Heart left ventricle (tissue), 16 donors: ENCODE data around the gene RTN4RL2. TPM values are rescaled to one million over a fixed set of nuclear protein-coding genes. Genes with fewer than 3 reads are reported as not detected.

Experiments used
- ATAC-seq, 4 donors: fragments of 200-7000 bp; cut with Tn5 transposase; one replicate each; pipeline ENCODE4 v1.9.1; 2020 to 2022; ENCODE audit warnings: moderate library complexity in 4 of 4, mild to moderate bottlenecking in 3 of 4, moderate number of reproducible peaks in 1 of 4
- DNase-seq, 5 donors: peaks; one replicate each; pipeline ENCODE4 v3.0.0-alpha.2; 2020
- H3K27ac ChIP-seq, 12 donors: fragments of 200-600 bp; sonication (generic) in 4 of 12; one replicate each; pipeline versions ENCODE4 v1.5.0 to v1.8.0; 2016 to 2022; ENCODE audit warnings: mild to moderate bottlenecking in 2 of 12
- H3K27me3 ChIP-seq, 9 donors: fragments of 200-600 bp; sonication (generic) in 2 of 9; one replicate each; pipeline versions ENCODE4 v1.5.1 to v1.8.0; 2016 to 2022; ENCODE audit warnings: mild to moderate bottlenecking in 3 of 9
- H3K36me3 ChIP-seq, 9 donors: fragments of 200-600 bp; sonication (generic) in 2 of 9; one replicate each; pipeline versions ENCODE4 v1.5.0 to v1.8.0; 2018 to 2022; ENCODE audit warnings: mild to moderate bottlenecking in 2 of 9
- H3K4me1 ChIP-seq, 12 donors: fragments of 200-600 bp; sonication (generic) in 4 of 12; one replicate each; pipeline versions ENCODE4 v1.5.0 to v1.8.0; 2016 to 2022; ENCODE audit warnings: mild to moderate bottlenecking in 3 of 12
- H3K4me3 ChIP-seq, 12 donors: fragments of 200-600 bp; sonication (generic) in 4 of 12; one replicate each; pipeline versions ENCODE4 v1.5.0 to v1.8.0; 2017 to 2022; ENCODE audit warnings: mild to moderate bottlenecking in 9 of 12, moderate library complexity in 4 of 12
- H3K9me3 ChIP-seq, 12 donors: fragments of 200-600 bp; sonication (generic) in 4 of 12; one replicate each; pipeline versions ENCODE4 v1.5.0 to v1.8.0; 2016 to 2022; ENCODE audit warnings: mild to moderate bottlenecking in 1 of 12
- POLR2A ChIP-seq, 2 donors: fragments of 450-650 bp; IDR thresholded peaks; one replicate each; pipeline ENCODE4 v1.6.1; 2017; ENCODE audit warnings: antibody characterized with exemption in 2 of 2, mild to moderate bottlenecking in 2 of 2, moderate library complexity in 2 of 2
- WGBS, 4 donors: extraction: QIAGEN DNeasy Blood & Tissue Kit in 2 of 4; methylation state at CpG; one replicate each; pipeline versions ENCODE4 v1.1.5 to v1.1.7; 2013 to 2018; 5-methylcytosine and 5-hydroxymethylcytosine counted together
- intact Hi-C, 10 donors: fragments of 100-400 bp; cut with DNase I; formaldehyde crosslinking; loops; one replicate each; pipeline versions ENCODE4 v1.11.1 to v1.14.2; 2022
- polyA plus RNA-seq, 2 donors: library from polyadenylated mRNA; stranded (reverse); fragments of 200-250 nt; gene quantifications; one replicate each; pipeline ENCODE4 v1.2.3, GENCODE V29; 2013
- total RNA-seq, 9 donors: library from RNA; depleted of rRNA in 2 of 9; stranded (reverse); fragments of >200 nt in 2 of 9; fragmentation: NEBNext Ultra II Directional in 3 of 9; extraction: Animal tissue kit (Norgen Biotek cat#: 25700) in 3 of 9; gene quantifications; one replicate each; pipeline versions ENCODE4 v1.1.0 to v1.2.4, GENCODE V29; 2016 to 2023
- TF ChIP-seq, protein P1 (sequence below), 12 donors: fragments of 200-600 bp; sonication (generic) in 4 of 12; IDR thresholded peaks; one replicate each; pipeline versions ENCODE4 v1.5.0 to v1.8.0; 2018 to 2022; ENCODE audit warnings: antibody characterized with exemption in 12 of 12, mild to moderate bottlenecking in 5 of 12
- donor health status: ischemic (EF 13 %, LVEDD 7.1; RV severe dilation, severe dysfunction).
- donor health status: healthy with polysubstance abuse.
- donor health status: DM: no; HTN: yes; CAD: no.
- donor health status: DM: no; HTN: no; CAD: no.
- donor health status: ischemic (EF 25% LVEDD 6.9; RV normal size, moderate dysfunction).
- donor health status: ischemic (EF 25% LVEDD 5.7; RV mildly dilated, moderate dysfunction).
- donor health status: healthy.
- donor health status: DM: yes; HTN: yes; CAD: no.
- donor health status: ischemic (EF 35%, LVEDD 5.7; RV mildly dilated, moderate dysfunction).
- donor health status: nonischemic (EF 11% LVEDD 7.7; RV severe dilation, severe dysfunction).
- donor health status: DM: yes; HTN: yes; CAD: no.
- donor health status: PGD.
- donor health status: ischemic (EF 29% LVEDD 5.4; RV normal size, mild dysfunction).
- donor health status: nonischemic (EF 23%, LVEDD 6.1; RV moderate dilation, normal function).

Gene RTN4RL2
- total and polyA plus RNA-seq, 11 donors: 0.58 to 2.1 (median 1.1) TPM

DNA sequence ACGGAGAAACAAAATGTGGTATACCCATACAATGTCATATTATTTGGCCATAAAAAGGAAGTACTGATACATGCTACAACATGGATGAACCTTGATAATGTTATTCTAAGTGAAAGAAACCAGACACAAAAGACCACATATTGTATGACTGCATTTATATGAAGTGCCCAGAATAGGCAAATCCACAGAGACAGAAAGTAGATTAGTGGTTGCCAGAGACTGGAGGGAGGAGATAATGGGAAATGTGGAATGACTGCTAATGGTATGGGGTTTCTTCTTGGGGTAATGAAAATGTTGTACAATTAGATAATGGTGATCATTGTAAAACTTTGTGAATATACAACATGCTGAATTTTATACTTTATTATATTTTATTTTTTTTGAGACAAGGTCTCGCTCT lies 60.8 kb downstream of the RTN4RL2 start:
- intact Hi-C loops: loop anchor here in 1 of 10 donors (10.0 kb wide), 1 partner anchor 64 kb away; no protein-coding TSS in a partner anchor

DNA sequence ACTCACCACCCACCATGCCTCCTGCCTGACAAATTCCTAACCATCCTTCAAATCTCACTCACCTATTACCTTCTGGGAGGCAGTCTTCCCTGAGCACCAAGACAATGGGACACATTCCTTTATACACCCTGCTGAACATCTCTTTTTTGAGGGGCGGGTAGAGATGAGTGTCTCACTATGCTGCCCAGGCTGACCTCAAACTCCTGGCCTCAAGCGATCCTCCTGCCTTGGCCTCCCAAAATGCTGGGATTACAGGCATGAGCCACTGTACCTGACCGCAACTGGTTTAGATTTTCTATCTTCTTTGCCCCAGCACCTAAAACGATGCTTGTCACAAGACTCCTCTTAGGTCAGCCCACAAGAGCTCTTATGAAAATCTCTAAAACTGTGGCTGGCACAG lies 63.1 kb downstream of the RTN4RL2 start:
- 91 to 95% (median 92%) methylated on average over 4 of the region's 4 CpGs for WGBS, 4 donors
- no peak for TF ChIP-seq POLR2A (IDR thresholded peaks at IDR 0.05)
- TF ChIP-seq, protein P1, sequence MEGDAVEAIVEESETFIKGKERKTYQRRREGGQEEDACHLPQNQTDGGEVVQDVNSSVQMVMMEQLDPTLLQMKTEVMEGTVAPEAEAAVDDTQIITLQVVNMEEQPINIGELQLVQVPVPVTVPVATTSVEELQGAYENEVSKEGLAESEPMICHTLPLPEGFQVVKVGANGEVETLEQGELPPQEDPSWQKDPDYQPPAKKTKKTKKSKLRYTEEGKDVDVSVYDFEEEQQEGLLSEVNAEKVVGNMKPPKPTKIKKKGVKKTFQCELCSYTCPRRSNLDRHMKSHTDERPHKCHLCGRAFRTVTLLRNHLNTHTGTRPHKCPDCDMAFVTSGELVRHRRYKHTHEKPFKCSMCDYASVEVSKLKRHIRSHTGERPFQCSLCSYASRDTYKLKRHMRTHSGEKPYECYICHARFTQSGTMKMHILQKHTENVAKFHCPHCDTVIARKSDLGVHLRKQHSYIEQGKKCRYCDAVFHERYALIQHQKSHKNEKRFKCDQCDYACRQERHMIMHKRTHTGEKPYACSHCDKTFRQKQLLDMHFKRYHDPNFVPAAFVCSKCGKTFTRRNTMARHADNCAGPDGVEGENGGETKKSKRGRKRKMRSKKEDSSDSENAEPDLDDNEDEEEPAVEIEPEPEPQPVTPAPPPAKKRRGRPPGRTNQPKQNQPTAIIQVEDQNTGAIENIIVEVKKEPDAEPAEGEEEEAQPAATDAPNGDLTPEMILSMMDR (IDR thresholded peaks at IDR 0.05): no peak
- H3K27ac ChIP-seq: no peak overlapping the region
- no peaks in the 10 kb centered on the region for H3K9me3 ChIP-seq
- H3K36me3 ChIP-seq: peaks cover 0 to 18% (median 8%) of the 10 kb centered on the region in 9 donors
- no peaks in the 10 kb centered on the region for H3K27me3 ChIP-seq
- ATAC-seq: no peak
- intact Hi-C loops: loop anchor here in 1 of 10 donors (10.0 kb wide), 1 partner anchor 61 kb away; no protein-coding TSS in a partner anchor
- H3K4me3 ChIP-seq: no peak overlapping the region
- peaks cover 0 to 5% (median 0%) of the 10 kb centered on the region in 12 donors for H3K4me1 ChIP-seq
- no peak for DNase-seq

More for the DNA sequence above, 60.8 kb downstream of the RTN4RL2 start:
- DNase-seq (no peak), ATAC-seq (no peak)
- H3K4me1 ChIP-seq: peaks cover 0 to 7% (median 1%) of the 10 kb centered on the region in 12 donors
- H3K36me3 ChIP-seq: peaks cover 0 to 8% (median 0%) of the 10 kb centered on the region in 9 donors
- WGBS, 4 donors: 87 to 90% (median 89%) methylated on average over 2 of the region's 2 CpGs
- no peaks in the 10 kb centered on the region for H3K27me3 ChIP-seq
- TF ChIP-seq, protein P1 (IDR thresholded peaks at IDR 0.05): no peak
- TF ChIP-seq POLR2A (IDR thresholded peaks at IDR 0.05): no peak
- H3K27ac ChIP-seq: no peak overlapping the region
- no peak overlapping the region for H3K4me3 ChIP-seq
- H3K9me3 ChIP-seq: no peaks in the 10 kb centered on the region

Other genes with a start within 250 kb of the RTN4RL2 start
- gene APLNR, start 223.3 kb upstream of the RTN4RL2 start, total RNA-seq: 10 to 100 TPM in 4 of 9 donors, 1 to 10 TPM in 5; 5.7 to 63.3 (median 9.9) TPM
- 1 to 10 TPM; 1.1 to 8.9 TPM for gene APLNR, start 223.3 kb upstream of the RTN4RL2 start, polyA plus RNA-seq
- gene TNKS1BP1, start 135.6 kb upstream of the RTN4RL2 start, total RNA-seq: 10 to 100 TPM; 25.3 to 68.3 (median 33.1) TPM
- gene TNKS1BP1, start 135.6 kb upstream of the RTN4RL2 start, polyA plus RNA-seq: 10 to 100 TPM; 36.9 to 45.3 TPM
- gene SSRP1, start 124.6 kb upstream of the RTN4RL2 start, total RNA-seq: 10 to 100 TPM; 31.8 to 60.4 (median 41.6) TPM
- gene SSRP1, start 124.6 kb upstream of the RTN4RL2 start, polyA plus RNA-seq: 10 to 100 TPM; 21.8 to 86.5 TPM
- 1 to 10 TPM in 7 of 9 donors, under 1 TPM in 2; 0.63 to 7.1 (median 1.5) TPM for gene P2RX3, start 122.2 kb upstream of the RTN4RL2 start, total RNA-seq
- under 1 TPM; 0.35 to 0.72 TPM for gene P2RX3, start 122.2 kb upstream of the RTN4RL2 start, polyA plus RNA-seq
- gene PRG3, start 79.4 kb upstream of the RTN4RL2 start, total RNA-seq: not detected
- not detected for gene PRG3, start 79.4 kb upstream of the RTN4RL2 start, polyA plus RNA-seq
- under 1 TPM in 4 of 9 donors, not detected in 5; 0.14 to 0.27 (median 0.22) TPM for gene PRG2, start 69.9 kb upstream of the RTN4RL2 start, total RNA-seq
- gene PRG2, start 69.9 kb upstream of the RTN4RL2 start, polyA plus RNA-seq: under 1 TPM in 1 of 2 donors, not detected in 1; 0.04 TPM
- gene SLC43A3, start 33.4 kb upstream of the RTN4RL2 start, total RNA-seq: 10 to 100 TPM; 13.5 to 56.9 (median 24.7) TPM
- gene SLC43A3, start 33.4 kb upstream of the RTN4RL2 start, polyA plus RNA-seq: 10 to 100 TPM; 14.6 to 17.9 TPM
- 10 to 100 TPM in 1 of 9 donors, 1 to 10 TPM in 8; 2.7 to 12.3 (median 5.4) TPM for gene SLC43A1, start 55.2 kb downstream of the RTN4RL2 start, total RNA-seq
- gene SLC43A1, start 55.2 kb downstream of the RTN4RL2 start, polyA plus RNA-seq: 1 to 10 TPM; 6.6 TPM
- 10 to 100 TPM; 36.6 to 81.5 (median 46.4) TPM for gene TIMM10, start 70.2 kb downstream of the RTN4RL2 start, total RNA-seq
- gene TIMM10, start 70.2 kb downstream of the RTN4RL2 start, polyA plus RNA-seq: 100 to 1,000 TPM in 1 of 2 donors, 10 to 100 TPM in 1; 42.0 to 135 TPM
- not detected for gene SMTNL1, start 77.1 kb downstream of the RTN4RL2 start, total RNA-seq
- not detected for gene SMTNL1, start 77.1 kb downstream of the RTN4RL2 start, polyA plus RNA-seq
- 100 to 1,000 TPM in 1 of 9 donors, 10 to 100 TPM in 8; 11.2 to 175 (median 14.5) TPM for gene UBE2L6, start 107.1 kb downstream of the RTN4RL2 start, total RNA-seq
- 10 to 100 TPM; 10.2 to 16.4 TPM for gene UBE2L6, start 107.1 kb downstream of the RTN4RL2 start, polyA plus RNA-seq
- gene SERPING1, start 137.2 kb downstream of the RTN4RL2 start, total RNA-seq: 100 to 1,000 TPM in 4 of 9 donors, 10 to 100 TPM in 5; 55.5 to 344 (median 87.0) TPM
- 100 to 1,000 TPM in 1 of 2 donors, 10 to 100 TPM in 1; 80.6 to 121 TPM for gene SERPING1, start 137.2 kb downstream of the RTN4RL2 start, polyA plus RNA-seq
- 1 to 10 TPM in 2 of 9 donors, under 1 TPM in 7; 0.16 to 2.2 (median 0.67) TPM for gene YPEL4, start 189.4 kb downstream of the RTN4RL2 start, total RNA-seq
- 1 to 10 TPM in 1 of 2 donors, under 1 TPM in 1; 0.28 to 1.2 TPM for gene YPEL4, start 189.4 kb downstream of the RTN4RL2 start, polyA plus RNA-seq
- gene CLP1, start 197.2 kb downstream of the RTN4RL2 start, total RNA-seq: 10 to 100 TPM in 2 of 9 donors, 1 to 10 TPM in 7; 5.5 to 11.6 (median 8.2) TPM
- gene CLP1, start 197.2 kb downstream of the RTN4RL2 start, polyA plus RNA-seq: 10 to 100 TPM in 1 of 2 donors, 1 to 10 TPM in 1; 3.0 to 11.9 TPM
- 10 to 100 TPM; 32.5 to 63.6 (median 45.7) TPM for gene ZDHHC5, start 207.6 kb downstream of the RTN4RL2 start, total RNA-seq
- gene ZDHHC5, start 207.6 kb downstream of the RTN4RL2 start, polyA plus RNA-seq: 10 to 100 TPM; 21.9 to 50.3 TPM